IMR-90 (cell line): ENCODE data around the gene LFNG. TPM values are rescaled to one million over a fixed set of nuclear protein-coding genes. Genes with fewer than 3 reads are reported as not detected.

Experiments
- ATAC-seq: fragments of 200-7000 bp; cut with Tn5 transposase; 2 replicates; pipeline ENCODE4 v1.9.1; 2020; ENCODE audit warnings: low read depth, mild to moderate bottlenecking, moderate library complexity
- BruUV-seq: library from RNA; stranded (reverse); fragments of 400-500 nt; replicated peaks from 2 replicates; lab custom pipeline; 2021; lab: Mats Ljungman, UMichigan
- CTCF ChIA-PET: fragments of 300-600 bp; formaldehyde crosslinking; extraction: SDS; loops from one replicate; lab custom pipeline; 2021; ENCODE audit warnings: antibody characterized with exemption; lab: Yijun Ruan, JAX
- POLR2A ChIA-PET: fragments of 300-600 bp; sonication (Branson Sonifier 250); formaldehyde crosslinking; loops from one replicate; lab custom pipeline; 2022; ENCODE audit warnings: antibody characterized with exemption; ENCODE audit not compliant: unreplicated experiment; lab: Charles Lee
- DNase-seq: peaks from one replicate; pipeline ENCODE4 v3.0.0; 2013
- H2AFZ ChIP-seq: replicated peaks from 2 replicates; pipeline ENCODE3; 2013; ENCODE audit warnings: low read length, mild to moderate bottlenecking; ENCODE audit not compliant: poor library complexity
- H2AK5ac ChIP-seq: 2 replicates; pipeline ENCODE4 v1.6.1; 2013; ENCODE audit warnings: low read depth, low read length, inconsistent platforms
- H2AK9ac ChIP-seq: replicated peaks from 2 replicates; pipeline ENCODE3; 2013; ENCODE audit warnings: mild to moderate bottlenecking, low read depth, low read length, moderate library complexity; ENCODE audit not compliant: poor library complexity
- H2BK120ac ChIP-seq: 2 replicates; pipeline ENCODE4 v1.6.1; 2013; ENCODE audit warnings: low read depth, low read length, inconsistent platforms
- H2BK15ac ChIP-seq: 3 replicates; pipeline ENCODE4 v1.6.1; 2013; ENCODE audit warnings: low read depth, low read length, inconsistent platforms
- H2BK20ac ChIP-seq: 2 replicates; pipeline ENCODE4 v1.6.1; 2013; ENCODE audit warnings: low read depth, mild to moderate bottlenecking, inconsistent platforms, low read length, moderate library complexity
- H2BK5ac ChIP-seq: 2 replicates; pipeline ENCODE4 v1.6.1; 2013; ENCODE audit warnings: mild to moderate bottlenecking, low read depth, low read length, inconsistent platforms; ENCODE audit not compliant: poor library complexity, severe bottlenecking
- H3K14ac ChIP-seq: replicated peaks from 2 replicates; pipeline ENCODE4 v1.6.1; 2013; ENCODE audit warnings: low read depth, low read length, inconsistent platforms
- H3K18ac ChIP-seq: 2 replicates; pipeline ENCODE4 v1.6.1; 2013; ENCODE audit warnings: low read depth, low read length, control low read depth
- H3K23ac ChIP-seq: 2 replicates; pipeline ENCODE4 v1.6.1; 2013; ENCODE audit warnings: low read depth, low read length, inconsistent platforms
- H3K27ac ChIP-seq: 2 replicates; pipeline ENCODE4 v1.5.1; 2013; ENCODE audit warnings: mild to moderate bottlenecking, control low read depth, low read length; ENCODE audit not compliant: insufficient read depth
- H3K27me3 ChIP-seq: 2 replicates; pipeline ENCODE4 v1.6.1; 2013; ENCODE audit warnings: low read length; ENCODE audit not compliant: control insufficient read depth, insufficient read depth
- H3K36me3 ChIP-seq: 2 replicates; pipeline ENCODE4 v1.6.1; 2013; ENCODE audit warnings: low read length, mixed read lengths; ENCODE audit not compliant: control insufficient read depth, insufficient read depth
- H3K4ac ChIP-seq: 2 replicates; pipeline ENCODE4 v1.6.1; 2013; ENCODE audit warnings: low read depth, low read length, inconsistent platforms
- H3K4me1 ChIP-seq: 2 replicates; pipeline ENCODE4 v1.6.1; 2013; ENCODE audit warnings: low read length, mixed read lengths; ENCODE audit not compliant: control insufficient read depth, insufficient read depth
- H3K4me2 ChIP-seq: 2 replicates; pipeline ENCODE4 v1.6.1; 2013; ENCODE audit warnings: low read depth, mild to moderate bottlenecking, control low read depth, low read length, moderate library complexity
- H3K4me3 ChIP-seq: 2 replicates; pipeline ENCODE4 v1.5.1; 2013; ENCODE audit warnings: low read depth, mild to moderate bottlenecking, control low read depth, low read length, moderate library complexity; ENCODE audit not compliant: insufficient read depth
- H3K56ac ChIP-seq: 2 replicates; pipeline ENCODE4 v1.6.1; 2013; ENCODE audit warnings: low read length, inconsistent platforms; ENCODE audit not compliant: insufficient read depth; ENCODE audit errors: extremely low read depth
- H3K79me1 ChIP-seq, 2 experiments: 2 replicates each; pipeline ENCODE4 v1.6.1; 2013; ENCODE audit warnings: low read length in 2 of 2, inconsistent platforms in 1 of 2, low read depth in 1 of 2
- H3K9ac ChIP-seq: 2 replicates; pipeline ENCODE4 v1.6.1; 2013; ENCODE audit warnings: low read depth, low read length, control low read depth
- H3K9me1 ChIP-seq: 2 replicates; pipeline ENCODE4 v1.6.1; 2013; ENCODE audit warnings: low read length, inconsistent platforms; ENCODE audit not compliant: insufficient read depth
- H3K9me3 ChIP-seq: 2 replicates; pipeline ENCODE4 v1.6.1; 2013; ENCODE audit warnings: low read length; ENCODE audit not compliant: control insufficient read depth, insufficient read depth
- H4K20me1 ChIP-seq: 2 replicates; pipeline ENCODE4 v1.6.1; 2013; ENCODE audit warnings: low read length, inconsistent platforms; ENCODE audit not compliant: insufficient read depth
- H4K5ac ChIP-seq: 2 replicates; pipeline ENCODE4 v1.6.1; 2013; ENCODE audit warnings: mild to moderate bottlenecking, low read depth, low read length, control low read depth
- H4K8ac ChIP-seq, 2 experiments: 2 replicates each; pipeline ENCODE4 v1.6.1; 2013; ENCODE audit warnings: low read depth in 2 of 2, low read length in 2 of 2, control low read depth in 1 of 2, inconsistent platforms in 1 of 2
- H4K91ac ChIP-seq: 2 replicates; pipeline ENCODE4 v1.6.1; 2013; ENCODE audit warnings: low read depth, low read length, inconsistent platforms; ENCODE audit not compliant: insufficient read depth
- BHLHE40 ChIP-seq: fragments of 150-350 bp; IDR thresholded peaks from 2 replicates; pipeline ENCODE4 v1.6.1; 2016; ENCODE audit warnings: mild to moderate bottlenecking, low read depth, low read length
- CEBPB ChIP-seq: IDR thresholded peaks from 2 replicates; pipeline ENCODE4 v1.6.1; 2012; ENCODE audit warnings: low read depth, low read length, improper control_type of control experiment
- CHD1 ChIP-seq: IDR thresholded peaks from 2 replicates; pipeline ENCODE4 v1.6.1; 2012; ENCODE audit warnings: low read depth, low read length, improper control_type of control experiment
- CTCF ChIP-seq: conservative IDR thresholded peaks from 2 replicates; pipeline ENCODE4 v1.5.1; 2012; ENCODE audit warnings: mild to moderate bottlenecking, low read depth, low read length, improper control_type of control experiment
- MAFK ChIP-seq: IDR thresholded peaks from 2 replicates; pipeline ENCODE4 v1.6.1; 2012; ENCODE audit warnings: low read depth, low read length, improper control_type of control experiment
- MAZ ChIP-seq: IDR thresholded peaks from 2 replicates; pipeline ENCODE4 v1.6.1; 2012; ENCODE audit warnings: low read depth, mild to moderate bottlenecking, low read length, improper control_type of control experiment, moderate library complexity, borderline replicate concordance
- MXI1 ChIP-seq: IDR thresholded peaks from 2 replicates; pipeline ENCODE4 v1.6.1; 2012; ENCODE audit warnings: low read depth, mild to moderate bottlenecking, low read length, moderate library complexity, borderline replicate concordance
- NFE2L2 ChIP-seq: fragments of 150-350 bp; IDR thresholded peaks from 2 replicates; pipeline ENCODE4 v1.6.1; 2016; ENCODE audit warnings: low read depth, mild to moderate bottlenecking, low read length
- POLR2A ChIP-seq: IDR thresholded peaks from 2 replicates; pipeline ENCODE4 v1.6.1; 2012; ENCODE audit warnings: mild to moderate bottlenecking, low read depth, low read length
- RCOR1 ChIP-seq: IDR thresholded peaks from 2 replicates; pipeline ENCODE4 v1.6.1; 2012; ENCODE audit warnings: mild to moderate bottlenecking, low read length, improper control_type of control experiment; ENCODE audit not compliant: insufficient replicate concordance
- WGBS, 2 experiments: methylation state at CpG; one replicate each; pipeline versions ENCODE4 v1.1.5 to v1.1.7; 2013; ENCODE audit warnings: missing lambda C conversion rate in 2 of 2; ENCODE audit not compliant: insufficient read length in 1 of 2; ENCODE audit errors: extremely low coverage in 2 of 2; 5-methylcytosine and 5-hydroxymethylcytosine counted together
- dilution Hi-C: fragments of 300-500 bp; cut with HindIII; formaldehyde crosslinking; loops from one replicate; pipeline ENCODE4 v1.14.3; 2018; ENCODE audit warnings: low sequenced_read_pairs; ENCODE audit not compliant: unreplicated experiment
- in situ Hi-C: fragments of 300-500 bp; cut with MboI; formaldehyde crosslinking; loops from 3 replicates; pipeline ENCODE4 v1.14.3; 2019; ENCODE audit warnings: low sequenced_read_pairs, inconsistent platforms, mixed read lengths
- intact Hi-C: fragments of 100-400 bp; cut with micrococcal nuclease; formaldehyde crosslinking; loops from 2 replicates; pipeline ENCODE4 v1.10.0; 2022
- polyA plus RNA-seq, 3 experiments: library from polyadenylated mRNA; depleted of rRNA; stranded (reverse); fragments of >200 nt; gene quantifications; 2 replicates each; pipeline ENCODE4 v1.2.3, GENCODE V29; 2012; ENCODE audit warnings: low replicate concordance in 1 of 3
- total RNA-seq: library from RNA; depleted of rRNA; stranded (reverse); fragments of >200 nt; gene quantifications from 2 replicates; pipeline ENCODE4 v1.2.3, GENCODE V29; 2012
- TF ChIP-seq, protein P1 (sequence below): fragments of 150-350 bp; IDR thresholded peaks from 2 replicates; pipeline ENCODE4 v1.6.1; 2016; ENCODE audit warnings: low read depth, mild to moderate bottlenecking, low read length, moderate library complexity, borderline replicate concordance

The LFNG gene
- total and polyA plus RNA-seq, 2 of the 4 experiments (the other 2 are of a cell fraction), result 1.8 to 5.1 TPM

GRCh38 chr7:2478399-2478785 lies 41.2 kb upstream of the LFNG start (continued):
- TF ChIP-seq, protein P1, sequence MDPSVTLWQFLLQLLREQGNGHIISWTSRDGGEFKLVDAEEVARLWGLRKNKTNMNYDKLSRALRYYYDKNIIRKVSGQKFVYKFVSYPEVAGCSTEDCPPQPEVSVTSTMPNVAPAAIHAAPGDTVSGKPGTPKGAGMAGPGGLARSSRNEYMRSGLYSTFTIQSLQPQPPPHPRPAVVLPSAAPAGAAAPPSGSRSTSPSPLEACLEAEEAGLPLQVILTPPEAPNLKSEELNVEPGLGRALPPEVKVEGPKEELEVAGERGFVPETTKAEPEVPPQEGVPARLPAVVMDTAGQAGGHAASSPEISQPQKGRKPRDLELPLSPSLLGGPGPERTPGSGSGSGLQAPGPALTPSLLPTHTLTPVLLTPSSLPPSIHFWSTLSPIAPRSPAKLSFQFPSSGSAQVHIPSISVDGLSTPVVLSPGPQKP, result no peak
- no peak for TF ChIP-seq MXI1

GRCh38 chr7:2478800-2479199 lies 40.8 kb upstream of the LFNG start:
- H3K4ac ChIP-seq, result no peak overlapping the region
- no peaks in the 10 kb centered on the region for H3K79me1 ChIP-seq
- ChIA-PET CTCF (interaction anchor here (1.2 kb wide), 1 partner anchor 9 kb away, joined by 3 read pairs; no protein-coding TSS in a partner anchor), POLR2A (no interaction called here)
- H4K91ac ChIP-seq, result no peak overlapping the region
- WGBS, 2 experiments, result 91% methylated on average over 4 of the region's 19 CpGs; no CpG with 5 or more reads in 1 of the 2 experiments
- no peak for TF ChIP-seq RCOR1
- TF ChIP-seq CTCF, result no peak
- no peak for TF ChIP-seq MXI1
- TF ChIP-seq CEBPB, result no peak
- TF ChIP-seq, protein P1, result no peak
- TF ChIP-seq NFE2L2, result no peak
- TF ChIP-seq POLR2A, result no peak
- no peak for TF ChIP-seq CHD1
- TF ChIP-seq MAFK, result no peak
- TF ChIP-seq BHLHE40, result no peak
- no peak for TF ChIP-seq MAZ
- no peaks in the 10 kb centered on the region for H4K20me1 ChIP-seq
- no peak overlapping the region for H2AK9ac ChIP-seq
- no peak overlapping the region for H2BK120ac ChIP-seq
- ATAC-seq (no peak), DNase-seq (no peak)
- H3K23ac ChIP-seq, result no peak overlapping the region
- no peak overlapping the region for H2AK5ac ChIP-seq
- H2BK15ac ChIP-seq, result no peak overlapping the region
- no peaks in the 10 kb centered on the region for H3K4me1 ChIP-seq
- peaks cover 13% of the 10 kb centered on the region; the same call in 1 of the 2 replicates for H3K27me3 ChIP-seq
- no peak overlapping the region for H2BK5ac ChIP-seq
- peaks cover 5% of the 10 kb centered on the region; the same call in 1 of the 2 replicates for H3K9me3 ChIP-seq
- in situ Hi-C loops (no loop called here), intact Hi-C loops (loop anchor here (10.0 kb wide), 2 partner anchors 166 to 676 kb away; no protein-coding TSS in a partner anchor), dilution Hi-C loops (no loop called here)
- no peak overlapping the region for H2AFZ ChIP-seq
- H3K36me3 ChIP-seq, result no peaks in the 10 kb centered on the region
- H3K4me3 ChIP-seq, result no peak overlapping the region
- no peak overlapping the region for H3K56ac ChIP-seq
- no peak overlapping the region for H3K4me2 ChIP-seq
- no peak overlapping the region for H4K8ac ChIP-seq
- H3K27ac ChIP-seq, result no peak overlapping the region
- no peak overlapping the region for H3K18ac ChIP-seq
- no peak overlapping the region for H3K9ac ChIP-seq
- H3K14ac ChIP-seq, result no peak overlapping the region
- no peaks in the 10 kb centered on the region for H3K9me1 ChIP-seq
- BruUV-seq, result no TSS peak
- no peak overlapping the region for H4K5ac ChIP-seq
- H2BK20ac ChIP-seq, result no peak overlapping the region
